H1 (cell line): ENCODE data around the gene UGT3A1. TPM values are rescaled to one million over a fixed set of nuclear protein-coding genes. Genes with fewer than 3 reads are reported as not detected.

Source experiments
- CTCF ChIA-PET: fragments of 300-600 bp; sonication (Branson Sonifier 250); formaldehyde crosslinking; loops from one replicate; lab custom pipeline; 2021; ENCODE audit not compliant: partially characterized antibody; lab: Charles Lee
- POLR2A ChIA-PET: fragments of 300-600 bp; sonication (Branson Sonifier 250); formaldehyde crosslinking; loops from one replicate; lab custom pipeline; 2021; ENCODE audit warnings: inconsistent platforms; ENCODE audit not compliant: partially characterized antibody; lab: Charles Lee
- DNase-seq, 2 experiments: peaks; one replicate each; pipeline versions ENCODE4 v3.0.0 to v3.0.0-alpha.2; 2010 to 2022; ENCODE audit warnings: low spot score in 2 of 2, low read depth in 1 of 2, mixed read lengths in 1 of 2
- FAIRE-seq: peaks from 2 replicates; lab custom pipeline; 2011; peaks lifted over from hg19 to GRCh38; lab: Jason Lieb, UNC
- H2AFZ ChIP-seq: 2 replicates; pipeline ENCODE4 v1.8.1; 2012; ENCODE audit warnings: low read length, inconsistent platforms
- H2AK5ac ChIP-seq: 2 replicates; pipeline ENCODE4 v1.6.1; 2013; ENCODE audit warnings: low read depth, low read length
- H2BK120ac ChIP-seq: replicated peaks from 2 replicates; pipeline ENCODE3; 2013; ENCODE audit warnings: low read depth, low read length, inconsistent platforms
- H2BK12ac ChIP-seq: 2 replicates; pipeline ENCODE4 v1.6.1; 2013; ENCODE audit warnings: low read depth, low read length
- H2BK15ac ChIP-seq: 2 replicates; pipeline ENCODE4 v1.6.1; 2013; ENCODE audit warnings: low read length
- H2BK20ac ChIP-seq: 2 replicates; pipeline ENCODE4 v1.6.1; 2013; ENCODE audit warnings: low read length
- H2BK5ac ChIP-seq: 2 replicates; pipeline ENCODE4 v1.6.1; 2013; ENCODE audit warnings: low read depth, low read length
- H3K14ac ChIP-seq: 2 replicates; pipeline ENCODE4 v1.6.1; 2013; ENCODE audit warnings: inconsistent platforms; ENCODE audit not compliant: insufficient read length
- H3K18ac ChIP-seq: 2 replicates; pipeline ENCODE4 v1.6.1; 2013; ENCODE audit warnings: low read length; ENCODE audit errors: extremely low read depth
- H3K23ac ChIP-seq: 2 replicates; pipeline ENCODE4 v1.6.1; 2013; ENCODE audit warnings: inconsistent platforms; ENCODE audit not compliant: insufficient read length
- H3K23me2 ChIP-seq: 2 replicates; pipeline ENCODE4 v1.6.1; 2013; ENCODE audit warnings: low read depth, low read length
- H3K27ac ChIP-seq: 2 replicates; pipeline ENCODE4 v1.6.1; 2011; ENCODE audit warnings: low read depth, low read length, inconsistent platforms
- H3K27me3 ChIP-seq, 4 experiments: replicated peaks in 1 of 4; 1 replicate in 1 of 4; 2 replicates in 3 of 4; pipeline versions ENCODE4 v1.6.1 to v1.8.1; 2011 to 2013; ENCODE audit warnings: low read length in 3 of 4, mild to moderate bottlenecking in 3 of 4, inconsistent platforms in 2 of 4, mixed read lengths in 2 of 4, moderate library complexity in 1 of 4; ENCODE audit not compliant: control insufficient read depth in 3 of 4, insufficient read depth in 3 of 4; ENCODE audit errors: extremely low read depth in 1 of 4
- H3K36me3 ChIP-seq, 4 experiments: 2 replicates each; pipeline versions ENCODE4 v1.6.1 to v1.8.1; 2011 to 2013; ENCODE audit warnings: mild to moderate bottlenecking in 4 of 4, low read length in 3 of 4, moderate library complexity in 2 of 4, control low read depth in 1 of 4, inconsistent platforms in 1 of 4; ENCODE audit not compliant: insufficient read depth in 4 of 4, control insufficient read depth in 2 of 4
- H3K4ac ChIP-seq: replicated peaks from 2 replicates; pipeline ENCODE3; 2013; ENCODE audit warnings: low read length, low read depth, mixed read lengths, inconsistent platforms; ENCODE audit not compliant: insufficient read length
- H3K4me1 ChIP-seq, 4 experiments: replicated peaks in 1 of 4; 1 replicate in 1 of 4; 2 replicates in 3 of 4; pipeline versions ENCODE4 v1.6.1 to v1.8.1; 2011 to 2013; ENCODE audit warnings: low read length in 3 of 4, inconsistent platforms in 2 of 4, mixed read lengths in 1 of 4; ENCODE audit not compliant: insufficient read depth in 4 of 4, control insufficient read depth in 3 of 4
- H3K4me2 ChIP-seq, 2 experiments: 2 replicates each; pipeline versions ENCODE4 v1.6.1 to v1.8.1; 2011 to 2013; ENCODE audit warnings: low read depth in 2 of 2, low read length in 2 of 2, control low read depth in 1 of 2, inconsistent platforms in 1 of 2, mild to moderate bottlenecking in 1 of 2; ENCODE audit not compliant: insufficient read depth in 1 of 2
- H3K4me3 ChIP-seq, 4 experiments: fragments of 200-600, 300-600 bp in 1 of 4; sonication (generic), shearing (Covaris generic), sonication (Bioruptor Twin) in 1 of 4; 2 replicates each; pipeline versions ENCODE4 v1.5.1 to v1.8.1; 2011 to 2016; ENCODE audit warnings: low read length in 4 of 4, low read depth in 3 of 4, control low read depth in 2 of 4, inconsistent platforms in 2 of 4, mild to moderate bottlenecking in 2 of 4, mixed read lengths in 1 of 4, moderate library complexity in 1 of 4; ENCODE audit not compliant: insufficient read depth in 2 of 4; ENCODE audit errors: extremely low read depth in 1 of 4
- H3K56ac ChIP-seq: replicated peaks from 2 replicates; pipeline ENCODE3; 2013; ENCODE audit warnings: low read depth, mild to moderate bottlenecking, mixed read lengths, low read length, inconsistent platforms; ENCODE audit not compliant: insufficient read length
- H3K79me1 ChIP-seq: 2 replicates; pipeline ENCODE4 v1.6.1; 2013; ENCODE audit warnings: low read depth, low read length, control low read depth
- H3K79me2 ChIP-seq, 2 experiments: 2 replicates each; pipeline versions ENCODE4 v1.6.1 to v1.8.1; 2012 to 2013; ENCODE audit warnings: low read length in 2 of 2, mild to moderate bottlenecking in 2 of 2, inconsistent platforms in 1 of 2; ENCODE audit not compliant: insufficient read depth in 2 of 2, control insufficient read depth in 1 of 2
- H3K9ac ChIP-seq, 4 experiments: replicated peaks in 1 of 4; 1 replicate in 1 of 4; 2 replicates in 3 of 4; pipeline versions ENCODE4 v1.6.1 to v1.8.1; 2011 to 2013; ENCODE audit warnings: low read depth in 3 of 4, low read length in 3 of 4, control low read depth in 2 of 4, mild to moderate bottlenecking in 2 of 4, moderate library complexity in 2 of 4, inconsistent platforms in 1 of 4; ENCODE audit errors: extremely low read depth in 1 of 4
- H3K9me3 ChIP-seq, 2 experiments: 2 replicates each; pipeline versions ENCODE4 v1.6.1 to v1.8.1; 2012 to 2013; ENCODE audit warnings: mild to moderate bottlenecking in 2 of 2, moderate library complexity in 2 of 2, control low read depth in 1 of 2, inconsistent platforms in 1 of 2, low read depth in 1 of 2, low read length in 1 of 2, mixed read lengths in 1 of 2; ENCODE audit not compliant: insufficient read depth in 2 of 2
- H4K20me1 ChIP-seq, 2 experiments: replicated peaks in 1 of 2; 2 replicates each; pipeline versions ENCODE3 to v1.8.1; 2011 to 2013; ENCODE audit warnings: inconsistent platforms in 2 of 2, low read length in 2 of 2, mild to moderate bottlenecking in 1 of 2; ENCODE audit not compliant: insufficient read depth in 2 of 2, control insufficient read depth in 1 of 2
- H4K5ac ChIP-seq: 2 replicates; pipeline ENCODE4 v1.6.1; 2013; ENCODE audit warnings: low read length, low read depth, mixed read lengths, inconsistent platforms; ENCODE audit not compliant: insufficient read length
- H4K8ac ChIP-seq: 2 replicates; pipeline ENCODE4 v1.8.0; 2013; ENCODE audit warnings: mild to moderate bottlenecking, moderate library complexity, low read length, inconsistent platforms; ENCODE audit not compliant: insufficient read depth; ENCODE audit errors: extremely low read depth
- H4K91ac ChIP-seq: replicated peaks from 2 replicates; pipeline ENCODE3; 2013; ENCODE audit warnings: low read length, mixed read lengths, inconsistent platforms; ENCODE audit not compliant: insufficient read length
- CEBPB ChIP-seq: IDR thresholded peaks from 2 replicates; pipeline ENCODE4 v1.6.1; 2012; ENCODE audit warnings: low read depth, low read length
- CREB1 ChIP-seq: IDR thresholded peaks from 2 replicates; pipeline ENCODE4 v1.6.1; 2012; ENCODE audit warnings: inconsistent platforms
- EGR1 ChIP-seq: IDR thresholded peaks from 2 replicates; pipeline ENCODE4 v1.6.1; 2011; ENCODE audit warnings: low read depth, low read length, borderline replicate concordance
- KDM1A ChIP-seq: fragments of 200-600, 300-600 bp; sonication (generic); IDR thresholded peaks from 2 replicates; pipeline ENCODE4 v1.7.1; 2016; ENCODE audit warnings: mild to moderate bottlenecking, low read length, borderline replicate concordance
- KDM5A ChIP-seq: fragments of 200-600 bp; IDR thresholded peaks from 2 replicates; pipeline ENCODE4 v1.7.1; 2012; ENCODE audit warnings: mild to moderate bottlenecking, low read length, inconsistent platforms, mixed read lengths
- MAFK ChIP-seq: IDR thresholded peaks from 2 replicates; pipeline ENCODE4 v1.6.1; 2012; ENCODE audit warnings: low read depth, mild to moderate bottlenecking, improper control_type of control experiment, low read length
- TBP ChIP-seq: IDR thresholded peaks from 2 replicates; pipeline ENCODE4 v1.6.1; 2011; ENCODE audit warnings: low read depth, low read length, improper control_type of control experiment
- TCF12 ChIP-seq: IDR thresholded peaks from 2 replicates; pipeline ENCODE4 v1.6.1; 2011; ENCODE audit warnings: low read depth, mild to moderate bottlenecking, low read length
- WGBS, 2 experiments: shearing (Covaris generic) in 1 of 2; methylation state at CpG; one replicate each; pipeline versions ENCODE4 v1.1.6 to v1.1.7; 2013 to 2015; ENCODE audit warnings: low lambda C conversion rate in 2 of 2, mixed read lengths in 2 of 2, inconsistent platforms in 1 of 2, low coverage in 1 of 2, missing lambda C conversion rate in 1 of 2; ENCODE audit not compliant: insufficient replicate concordance in 2 of 2, insufficient coverage in 1 of 2, insufficient read length in 1 of 2; ENCODE audit errors: extremely low coverage in 1 of 2, missing lambda C conversion rate in 1 of 2; 5-methylcytosine and 5-hydroxymethylcytosine counted together
- polyA plus RNA-seq, 7 experiments: library from polyadenylated mRNA; depleted of rRNA in 3 of 7; stranded (reverse) in 5 of 7; unstranded in 2 of 7; fragments of >200 nt in 5 of 7; fragments of 200-250 nt in 2 of 7; gene quantifications; 1 replicate in 5 of 7; 2 replicates in 1 of 7; 4 replicates in 1 of 7; pipeline versions ENCODE4 v1.2.1 to v1.2.3, GENCODE V29; 2011 to 2013; ENCODE audit warnings: missing spikeins in 2 of 7, mixed read lengths in 2 of 7
- total RNA-seq: library from RNA; stranded (reverse); fragmentation: NEBNext Ultra II Directional; extraction: Animal tissue kit (Norgen Biotek cat#: 25700); gene quantifications from 2 replicates; pipeline ENCODE4 v1.2.1, GENCODE V29; 2021
- TF ChIP-seq, protein P1 (sequence below), 3 experiments: IDR thresholded peaks; 1 replicate in 2 of 3; 2 replicates in 1 of 3; pipeline versions ENCODE4 v1.5.1 to v1.6.1; 2011; ENCODE audit warnings: low read length in 3 of 3, mild to moderate bottlenecking in 3 of 3, inconsistent platforms in 2 of 3, low read depth in 1 of 3, moderate library complexity in 1 of 3; ENCODE audit not compliant: insufficient read depth in 1 of 3; ENCODE audit errors: control extremely low read depth in 1 of 3

The UGT3A1 gene
- total and polyA plus RNA-seq, 2 of the 8 experiments (the other 6 are each of a cell fraction or from before 2014, with no cell fraction given) = 2.4 to 3.4 TPM

DNA sequence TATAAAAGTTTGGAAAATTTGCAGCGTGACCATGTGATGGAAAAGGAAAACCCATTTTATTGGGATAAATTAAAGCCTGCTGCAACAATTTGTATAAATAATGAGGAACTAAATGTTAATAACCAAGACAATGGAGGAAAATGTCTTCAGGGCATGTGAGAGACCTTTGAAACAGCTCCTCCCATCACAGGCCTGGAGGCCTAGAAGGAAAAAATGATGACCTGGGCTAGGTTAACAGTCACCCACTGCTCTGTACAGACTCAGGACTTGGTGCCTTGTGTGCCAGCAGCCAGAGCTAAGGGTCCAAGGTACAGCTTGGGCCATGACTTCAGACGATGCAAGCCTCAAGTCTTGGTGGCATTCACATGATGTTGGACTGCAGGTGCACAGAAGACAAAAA lies 22.0 kb upstream of the UGT3A1 start:
- H4K20me1 ChIP-seq = no peaks in the 10 kb centered on the region
- H3K14ac ChIP-seq = no peak overlapping the region
- WGBS, 2 experiments = 90% methylated on average over 2 of the region's 2 CpGs; no CpG with 5 or more reads in 1 of the 2 experiments
- no peaks in the 10 kb centered on the region; a peak in 1 of 7 replicates for H3K4me1 ChIP-seq
- H3K4ac ChIP-seq = no peak overlapping the region
- H3K4me3 ChIP-seq = no peak overlapping the region
- TF ChIP-seq TBP (no peak), CEBPB (no peak), KDM5A (no peak), TCF12 (no peak), EGR1 (no peak), MAFK (no peak), CREB1 (no peak), KDM1A (no peak)
- TF ChIP-seq, protein P1, sequence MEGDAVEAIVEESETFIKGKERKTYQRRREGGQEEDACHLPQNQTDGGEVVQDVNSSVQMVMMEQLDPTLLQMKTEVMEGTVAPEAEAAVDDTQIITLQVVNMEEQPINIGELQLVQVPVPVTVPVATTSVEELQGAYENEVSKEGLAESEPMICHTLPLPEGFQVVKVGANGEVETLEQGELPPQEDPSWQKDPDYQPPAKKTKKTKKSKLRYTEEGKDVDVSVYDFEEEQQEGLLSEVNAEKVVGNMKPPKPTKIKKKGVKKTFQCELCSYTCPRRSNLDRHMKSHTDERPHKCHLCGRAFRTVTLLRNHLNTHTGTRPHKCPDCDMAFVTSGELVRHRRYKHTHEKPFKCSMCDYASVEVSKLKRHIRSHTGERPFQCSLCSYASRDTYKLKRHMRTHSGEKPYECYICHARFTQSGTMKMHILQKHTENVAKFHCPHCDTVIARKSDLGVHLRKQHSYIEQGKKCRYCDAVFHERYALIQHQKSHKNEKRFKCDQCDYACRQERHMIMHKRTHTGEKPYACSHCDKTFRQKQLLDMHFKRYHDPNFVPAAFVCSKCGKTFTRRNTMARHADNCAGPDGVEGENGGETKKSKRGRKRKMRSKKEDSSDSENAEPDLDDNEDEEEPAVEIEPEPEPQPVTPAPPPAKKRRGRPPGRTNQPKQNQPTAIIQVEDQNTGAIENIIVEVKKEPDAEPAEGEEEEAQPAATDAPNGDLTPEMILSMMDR (IDR thresholded peaks at IDR 0.05; ENCODE audit: control extremely low read depth in 1 of 3, insufficient read depth in 1 of 3, low read depth in 1 of 3, low read length in 3 of 3) = no peak
- H3K36me3 ChIP-seq = no peaks in the 10 kb centered on the region; a peak in 1 of 8 replicates
- no peaks in the 10 kb centered on the region for H3K27me3 ChIP-seq
- H2BK15ac ChIP-seq = no peak overlapping the region
- H3K9ac ChIP-seq = no peak overlapping the region
- H2AFZ ChIP-seq = no peak overlapping the region
- H3K4me2 ChIP-seq = no peak overlapping the region
- ChIA-PET CTCF (interaction anchor here (1.0 kb wide), 1 partner anchor 28 kb away, joined by 3 read pairs; no protein-coding TSS in a partner anchor), POLR2A (no interaction called here)
- H2BK5ac ChIP-seq = no peak overlapping the region
- H3K79me1 ChIP-seq = no peaks in the 10 kb centered on the region
- no peak overlapping the region for H2BK12ac ChIP-seq
- H4K5ac ChIP-seq = no peak overlapping the region
- peaks cover 36 to 46% of the 10 kb centered on the region in 2 experiments for H3K9me3 ChIP-seq
- no peak for DNase-seq
- H2AK5ac ChIP-seq = no peak overlapping the region
- no peak overlapping the region for H3K23ac ChIP-seq
- H3K23me2 ChIP-seq = no peaks in the 10 kb centered on the region; the same call in 1 of the 2 replicates
- H3K27ac ChIP-seq = no peak overlapping the region
- H2BK20ac ChIP-seq = no peak overlapping the region
- H3K18ac ChIP-seq = no peak overlapping the region
- no peak overlapping the region for H3K56ac ChIP-seq
- H2BK120ac ChIP-seq = no peak overlapping the region
- no peak for FAIRE-seq
- H3K79me2 ChIP-seq = no peaks in the 10 kb centered on the region
- H4K8ac ChIP-seq = no peak overlapping the region
- H4K91ac ChIP-seq = no peak overlapping the region
